Stimulated activated CD8-positive, alpha-beta memory T cell treated with anti-CD3 and anti-CD28 coated beads, Interleukin-12 subunit alpha, Interleukin-12 subunit beta, amount 100 ng/mL, for 1 hour (primary cell): ENCODE data around the gene NEGR1.

Experiments
- DNase-seq: peaks from one replicate; pipeline ENCODE4 v3.0.0-alpha.2; 2020; ENCODE audit warnings: low read depth

NEGR1 gene

DNA sequence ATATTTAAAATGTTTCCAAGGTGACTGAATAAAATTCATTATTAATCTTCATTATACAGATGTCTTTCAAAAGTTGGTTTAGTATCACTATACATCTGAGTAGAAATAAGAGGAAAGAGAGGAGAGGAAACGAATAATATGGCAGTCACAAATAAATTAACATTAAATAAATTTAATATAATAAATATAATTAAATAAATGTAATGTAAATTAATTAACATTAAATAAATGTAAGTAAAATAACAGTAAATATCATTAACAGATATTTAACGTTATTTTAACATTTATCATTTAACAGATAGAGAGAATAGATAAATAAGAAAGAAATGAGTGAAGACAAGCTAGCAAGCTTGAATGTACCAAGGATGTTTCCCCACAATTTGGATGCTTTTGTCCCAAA, 592.7 kb downstream of the NEGR1 start:
- no peak for DNase-seq

GRCh38 chr1:71687376-71687775, 595.0 kb downstream of the NEGR1 start:
- DNase-seq: no peak

- DNase-seq: no peak
Observed at GRCh38 chr1:71676979-71677925, 605.1 kb downstream of the NEGR1 start.

DNA sequence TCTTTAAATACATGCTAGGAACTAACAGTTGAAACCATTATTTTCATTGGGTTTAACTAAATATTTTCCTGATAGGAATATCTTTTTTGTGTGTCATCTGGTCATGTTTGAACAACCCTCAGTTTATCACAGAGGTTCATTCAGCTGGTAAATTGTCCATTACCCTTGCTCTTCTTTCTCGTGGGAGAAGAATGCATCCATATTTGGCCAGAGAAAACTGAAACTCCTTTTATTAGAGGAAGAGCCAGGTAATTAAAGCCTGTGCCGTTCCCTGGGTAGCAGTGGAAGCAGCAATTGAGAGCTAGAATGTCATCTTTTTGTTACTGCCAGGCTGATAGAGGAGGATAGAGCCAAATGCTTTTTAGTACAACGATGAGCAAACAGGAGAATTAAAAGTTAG, 614.3 kb downstream of the NEGR1 start:
- DNase-seq: no peak

DNA sequence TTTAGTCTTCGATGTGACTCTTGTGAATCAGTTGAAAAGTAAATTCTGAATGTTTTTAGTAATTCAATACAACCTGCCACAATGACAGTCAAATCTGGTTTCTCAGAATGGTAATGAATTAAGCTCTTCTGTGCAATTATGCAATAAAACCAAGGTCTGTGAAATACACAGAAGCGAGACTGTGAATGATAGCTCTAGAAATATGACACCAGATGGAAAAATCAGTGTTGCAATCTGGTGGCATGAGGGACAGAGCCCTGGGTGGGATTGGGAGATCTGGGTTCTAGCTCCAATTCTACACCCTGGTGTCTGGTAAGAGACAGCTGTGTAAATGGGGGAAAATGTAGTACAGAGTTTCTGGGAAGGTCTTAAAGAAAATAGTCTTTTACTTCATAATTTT, 615.1 kb downstream of the NEGR1 start:
- DNase-seq: no peak

DNA sequence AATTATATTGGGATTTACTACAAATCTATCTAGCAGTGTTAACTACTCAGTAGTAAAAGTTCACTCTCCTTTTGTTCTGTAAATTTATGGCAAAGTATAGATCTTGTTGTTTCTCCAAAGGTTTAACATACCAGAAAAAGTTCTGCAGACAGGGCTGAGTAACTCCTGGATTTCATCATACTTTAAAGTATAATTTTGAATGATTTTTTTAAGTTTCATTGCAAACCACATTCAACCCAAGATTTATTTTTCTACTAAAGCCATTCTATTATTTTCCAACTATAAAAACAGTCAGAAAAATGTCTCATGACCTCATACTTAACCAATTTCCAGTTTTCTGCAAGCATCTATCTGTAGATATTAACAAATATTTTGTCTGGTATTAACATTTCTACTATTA, 615.7 kb downstream of the NEGR1 start:
- no peak for DNase-seq

DNA sequence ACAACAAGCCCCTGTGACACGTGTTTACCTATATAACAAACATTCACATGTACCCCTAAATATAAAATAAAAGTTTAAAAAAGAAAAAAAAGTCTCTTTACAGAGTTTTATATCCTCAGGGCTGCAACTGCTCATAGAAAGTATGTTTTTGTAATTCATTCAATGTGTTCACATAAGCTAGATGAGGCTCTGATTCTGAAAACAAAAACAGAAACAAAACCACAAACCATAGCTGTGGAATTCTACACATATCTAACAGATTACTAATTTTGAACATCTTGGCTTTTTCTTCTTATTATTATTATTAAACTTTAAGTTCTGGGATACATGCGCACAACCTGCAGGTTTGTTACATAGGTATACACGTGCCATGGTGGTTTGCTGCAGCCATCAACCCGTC, 621.9 kb downstream of the NEGR1 start:
- DNase-seq: no peak

- no peak for DNase-seq
Observed at GRCh38 chr1:71657891-71658679, 624.3 kb downstream of the NEGR1 start.

- DNase-seq: no peak
Observed at GRCh38 chr1:71656902-71657301, 625.4 kb downstream of the NEGR1 start.

DNA sequence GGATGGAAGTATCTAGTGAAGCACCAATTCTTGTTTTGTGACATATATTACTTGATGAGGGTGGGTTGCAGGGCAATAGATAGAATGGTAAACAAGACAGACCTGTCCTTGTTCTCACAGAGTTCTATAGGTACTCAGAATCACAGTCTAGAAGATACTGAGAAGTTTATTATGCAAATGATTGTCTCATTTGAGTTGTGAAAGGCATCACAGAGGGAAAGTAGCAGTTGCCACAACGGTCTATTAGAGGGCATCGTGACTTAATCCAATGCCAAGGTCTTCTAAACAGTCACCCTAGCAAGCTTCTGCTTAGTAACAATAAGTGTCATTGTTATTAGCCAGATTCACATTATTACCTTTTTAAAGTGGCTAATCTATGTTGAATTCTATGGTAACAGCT, 626.7 kb downstream of the NEGR1 start:
- DNase-seq: no peak

DNA sequence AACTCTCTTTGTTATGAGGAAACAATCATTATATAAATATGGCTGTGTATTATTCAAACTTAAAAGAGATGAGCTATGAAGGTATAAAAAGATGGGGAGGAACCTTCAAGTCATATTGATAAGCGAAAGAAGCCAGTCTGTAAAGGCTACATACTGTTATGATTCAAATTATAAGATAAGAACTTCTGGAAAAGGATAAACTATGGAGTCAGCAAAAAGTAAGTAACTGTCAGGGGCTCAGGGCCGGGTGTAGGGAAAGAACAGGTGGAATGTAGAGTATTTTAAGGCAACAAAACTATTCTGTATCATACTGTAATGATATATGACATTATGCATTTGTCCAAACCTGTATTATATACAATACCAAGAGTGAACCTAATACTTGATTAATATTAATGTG, 628.4 kb downstream of the NEGR1 start:
- DNase-seq: no peak

- no peak for DNase-seq
Observed at GRCh38 chr1:71651214-71651613, 631.1 kb downstream of the NEGR1 start.

GRCh38 chr1:71650119-71650518, 632.2 kb downstream of the NEGR1 start:
- no peak for DNase-seq

DNA sequence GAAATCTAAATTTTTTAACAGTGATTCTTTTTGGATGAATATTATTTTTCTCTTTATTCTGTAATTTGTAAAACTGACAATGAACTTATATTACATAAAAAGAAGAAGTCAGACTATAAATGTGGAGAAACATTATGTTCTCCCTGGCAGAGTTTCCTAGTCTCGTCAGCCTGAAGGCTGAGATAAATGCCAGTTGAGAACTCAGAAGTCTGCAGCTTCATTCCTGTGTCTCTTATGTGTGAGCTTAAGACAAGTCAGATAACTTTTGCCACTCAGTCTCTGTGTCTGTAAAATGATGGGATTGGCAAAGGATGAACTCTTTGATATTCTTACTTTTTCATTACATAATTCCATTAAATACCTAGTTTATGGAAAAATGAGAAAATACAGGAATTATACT, 632.7 kb downstream of the NEGR1 start:
- no peak for DNase-seq

DNA sequence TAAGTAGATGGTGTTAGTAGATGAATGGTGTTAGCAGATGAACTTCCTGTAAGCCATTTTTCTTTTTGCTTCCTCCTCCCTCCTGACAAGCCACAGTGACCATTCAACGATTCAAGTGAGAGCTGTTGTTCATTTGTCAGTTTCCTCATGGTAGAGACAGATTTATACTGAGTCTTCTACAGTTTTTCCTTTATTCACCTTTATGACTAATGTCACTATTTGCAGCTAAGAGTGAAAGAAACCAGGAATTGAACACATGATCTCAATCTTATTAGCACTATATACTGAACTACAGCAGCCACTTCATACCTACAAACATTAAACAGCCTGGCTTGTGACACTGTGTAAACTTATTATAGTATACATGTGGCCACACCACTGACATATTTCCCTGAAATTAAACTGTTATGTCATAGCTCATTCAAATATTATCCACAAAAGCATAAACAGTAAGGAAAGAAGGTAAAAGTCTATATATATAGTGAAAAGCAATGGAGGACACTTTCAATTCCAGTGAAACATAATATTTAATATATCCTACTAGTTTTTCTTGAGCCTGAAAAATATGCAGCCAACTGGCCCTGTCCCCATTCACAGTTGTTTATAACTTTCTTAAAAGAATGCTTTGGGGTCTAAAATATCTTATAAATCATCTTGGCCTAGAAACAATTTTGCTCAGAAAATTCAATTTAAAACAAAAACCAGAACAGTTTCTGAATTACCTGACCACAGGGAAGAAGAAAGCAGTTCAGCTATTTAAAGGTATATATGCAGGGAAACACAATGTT, 634.6 kb downstream of the NEGR1 start:
- no peak for DNase-seq

DNA sequence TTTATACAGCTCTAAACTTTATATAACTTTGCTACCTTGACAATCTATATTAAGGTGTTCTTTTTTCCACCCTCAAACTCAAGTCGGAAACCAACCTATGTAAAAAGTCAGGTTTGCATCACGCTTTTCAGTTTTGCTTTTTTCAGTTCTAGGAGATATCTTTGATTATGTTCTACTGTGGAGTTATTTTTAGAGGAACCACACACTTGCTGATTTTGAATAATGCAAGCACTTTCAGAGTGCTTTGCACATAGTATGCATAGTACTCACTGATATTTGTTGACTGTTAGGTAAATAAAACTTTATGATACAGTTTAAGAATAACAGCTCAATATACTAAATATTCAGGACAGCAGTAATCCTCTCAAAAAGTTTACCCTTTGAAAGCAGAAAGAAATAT, 637.3 kb downstream of the NEGR1 start:
- no peak for DNase-seq

DNA sequence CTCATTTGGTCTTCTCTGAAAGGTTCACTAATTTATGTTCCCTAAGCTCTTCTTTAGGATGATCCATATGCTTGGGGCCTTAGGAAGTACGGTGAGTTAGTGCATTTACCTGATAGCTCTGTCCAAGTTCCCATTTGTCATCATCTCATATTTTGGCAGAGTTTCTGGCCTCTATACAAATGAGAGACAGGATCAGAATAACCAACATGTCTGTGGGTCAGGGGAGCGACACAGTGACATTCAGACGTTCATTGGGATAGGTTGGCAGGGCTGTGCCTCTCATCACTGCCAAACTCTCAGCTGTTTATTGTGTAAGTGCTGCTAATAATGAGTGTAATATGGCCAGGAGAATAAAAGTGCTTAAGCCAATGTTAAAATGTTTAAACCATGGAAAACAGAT, 640.4 kb downstream of the NEGR1 start:
- no peak for DNase-seq

DNA sequence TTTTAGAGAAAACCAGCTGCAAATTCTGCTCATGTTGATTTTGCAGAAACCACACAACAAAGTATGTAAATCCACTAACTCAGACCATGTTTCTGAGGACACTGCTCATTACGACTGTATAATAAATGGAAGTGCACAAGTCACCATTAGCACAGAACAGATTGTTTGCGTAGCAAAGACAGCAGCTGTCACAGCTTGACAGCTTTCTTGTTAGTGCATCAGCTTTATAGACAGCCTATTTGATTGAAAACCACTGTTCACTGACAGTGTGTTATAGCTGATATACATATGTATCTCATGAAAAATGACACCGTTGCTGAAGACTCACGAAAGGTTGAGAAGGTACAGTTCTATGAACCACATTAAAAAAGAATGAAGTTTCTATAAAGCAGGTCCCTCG, 641.3 kb downstream of the NEGR1 start:
- DNase-seq: no peak

DNA sequence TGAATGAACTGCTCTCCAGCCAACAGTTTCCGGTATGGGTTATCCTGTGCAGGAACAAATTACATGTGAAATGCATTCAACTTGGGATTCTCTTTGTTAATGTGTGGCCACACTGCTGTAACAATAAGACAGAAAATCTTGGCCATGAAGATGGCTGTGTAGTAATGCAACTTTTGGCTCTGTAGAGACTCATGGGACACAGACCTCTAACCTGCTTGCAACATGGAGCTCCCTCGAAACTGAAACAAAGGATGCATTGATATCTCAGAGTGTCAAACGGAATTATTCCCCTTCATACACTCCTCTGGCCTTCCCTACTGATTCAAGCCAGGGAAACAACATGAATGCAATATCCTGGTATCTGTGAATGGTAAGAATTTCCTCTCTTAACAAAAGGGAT, 642.2 kb downstream of the NEGR1 start:
- no peak for DNase-seq

DNA sequence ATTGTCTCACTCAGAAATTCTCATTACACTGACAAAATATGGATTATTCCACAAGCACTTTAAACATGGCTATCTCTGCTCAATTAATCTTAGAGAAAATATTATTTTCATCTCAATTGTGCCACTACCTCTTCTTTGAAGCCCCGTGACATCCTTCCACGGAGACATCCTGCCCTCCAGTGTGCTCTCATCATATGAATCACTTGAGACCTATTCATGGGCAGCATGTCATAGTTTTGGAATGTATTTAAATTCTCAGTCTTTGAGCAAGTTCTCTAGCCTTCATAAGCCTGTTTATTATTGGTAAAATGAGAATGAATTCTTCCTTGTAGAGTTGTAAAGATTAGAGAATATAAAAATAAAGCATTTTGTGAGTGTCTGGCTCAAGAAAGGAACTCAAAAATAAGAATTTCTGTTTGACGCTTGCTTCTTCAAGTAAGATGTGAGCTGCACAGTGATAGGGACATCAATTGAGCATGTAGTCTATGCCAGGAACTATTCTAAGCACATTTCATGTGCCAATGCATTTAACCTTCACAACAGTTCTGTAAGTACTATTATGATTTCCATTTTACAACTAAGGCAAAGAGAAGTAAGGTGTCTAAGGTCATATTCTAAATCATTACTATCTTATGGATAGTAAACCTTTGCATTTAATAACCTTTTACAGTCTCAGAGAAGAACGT, 644.1 kb downstream of the NEGR1 start:
- DNase-seq: no peak

DNA sequence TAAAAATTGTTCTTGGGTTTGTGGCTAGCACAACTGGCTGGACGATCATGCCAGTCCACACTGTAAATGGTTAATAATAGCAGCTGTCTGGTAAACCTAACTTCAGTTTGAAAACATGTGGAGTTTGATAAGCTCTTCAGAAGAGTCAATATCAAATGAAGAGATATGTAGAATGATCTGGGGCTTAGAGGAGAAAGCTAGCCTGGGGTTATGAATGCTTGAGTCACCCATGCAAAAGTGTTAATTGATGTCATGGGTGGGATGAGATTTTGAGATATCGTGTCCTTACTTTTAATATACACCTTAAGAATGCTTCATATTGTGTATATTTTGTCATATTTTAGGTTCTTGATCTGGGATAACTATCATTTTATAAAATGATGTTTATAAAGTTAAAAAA, 646.8 kb downstream of the NEGR1 start:
- DNase-seq: no peak

DNA sequence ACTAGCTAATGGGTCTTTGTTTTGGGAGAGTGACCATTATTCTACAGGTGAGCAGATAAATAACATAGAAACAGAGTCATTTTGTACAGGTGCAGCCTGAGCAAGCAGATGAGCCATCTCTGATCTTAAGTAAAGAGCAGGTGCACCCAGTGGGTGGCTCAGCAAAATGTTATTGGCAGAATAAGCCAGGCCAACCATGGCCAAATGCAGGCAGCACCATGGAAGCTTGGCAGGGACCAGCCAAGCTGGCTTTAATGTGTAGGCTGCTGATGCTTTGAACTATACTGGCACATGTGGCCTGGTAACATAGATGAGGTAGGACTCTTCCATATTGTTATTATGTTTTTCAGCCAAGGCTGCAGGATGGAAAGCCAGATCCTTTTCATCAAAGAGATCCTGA, 648.2 kb downstream of the NEGR1 start:
- DNase-seq: no peak
